ENCODE results near the gene ARPC5L.
"Not testable (repeated sequence)": the region's sequence is repeated elsewhere in the genome, so short reads cannot be mapped to it uniquely, and the experiment has no call there.

The ARPC5L gene

GRCh38 chr9:124906966-124907365 lies 45.0 kb downstream of the ARPC5L start:
- TF ChIP-seq POU2F2 (IDR thresholded peaks at IDR 0.05; ENCODE audit: low read depth, low read length) (no peak), TAF1 (IDR thresholded peaks at IDR 0.05; ENCODE audit: low read depth, low read length) (no peak), POLR2A (IDR thresholded peaks at IDR 0.05; ENCODE audit: low read depth, low read length) (no peak), SPI1 (IDR thresholded peaks at IDR 0.05; ENCODE audit: low read depth, low read length) (no peak), PAX5 (IDR thresholded peaks at IDR 0.05; ENCODE audit: insufficient read depth, low read length, severe bottlenecking) (no peak), POLR2AphosphoS5 (IDR thresholded peaks at IDR 0.05; ENCODE audit: low read depth, low read length) (no peak)
- FAIRE-seq (no peak), DNase-seq (ENCODE audit: insufficient read length, low spot score) (no peak)

DNA sequence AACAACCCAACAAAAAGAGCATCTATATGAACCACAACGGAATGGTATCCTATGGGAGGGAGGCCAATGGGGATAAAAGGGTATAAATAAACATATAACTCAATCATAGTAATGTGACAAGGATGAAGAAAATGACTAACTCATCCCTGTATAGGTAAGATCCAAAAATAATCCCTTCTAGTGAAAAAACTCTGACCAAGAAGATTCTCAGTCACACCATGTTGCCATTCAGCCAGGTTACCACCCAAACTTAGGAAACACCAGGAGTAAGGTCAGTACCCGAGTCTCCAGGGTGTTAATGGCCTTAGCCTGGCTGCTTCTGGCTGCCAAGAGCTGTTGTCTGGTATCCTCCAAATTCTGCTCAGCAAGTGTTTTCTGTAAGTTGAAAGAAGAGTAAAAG lies 46.2 kb downstream of the ARPC5L start:
- TF ChIP-seq SPI1 (IDR thresholded peaks at IDR 0.05; ENCODE audit: low read depth, low read length) (no peak), TAF1 (IDR thresholded peaks at IDR 0.05; ENCODE audit: low read depth, low read length) (no peak)
- DNase-seq (ENCODE audit: insufficient read length, low spot score) (no peak), FAIRE-seq (no peak)

GRCh38 chr9:124911766-124912165 lies 49.8 kb downstream of the ARPC5L start:
- DNase-seq (ENCODE audit: insufficient read length, low spot score): no peak
- no peak for FAIRE-seq
- TF ChIP-seq SPI1 (IDR thresholded peaks at IDR 0.05; ENCODE audit: low read depth, low read length) (no peak), POLR2A (IDR thresholded peaks at IDR 0.05; ENCODE audit: low read depth, low read length) (no peak), POLR2AphosphoS5 (IDR thresholded peaks at IDR 0.05; ENCODE audit: low read depth, low read length) (no peak), PAX5 (IDR thresholded peaks at IDR 0.05; ENCODE audit: insufficient read depth, low read length, severe bottlenecking) (no peak), POU2F2 (IDR thresholded peaks at IDR 0.05; ENCODE audit: low read depth, low read length) (no peak), TAF1 (IDR thresholded peaks at IDR 0.05; ENCODE audit: low read depth, low read length) (no peak)

GRCh38 chr9:124913378-124913777 lies 51.4 kb downstream of the ARPC5L start:
- DNase-seq (ENCODE audit: insufficient read length, low spot score) (no peak), FAIRE-seq (no peak)
- TF ChIP-seq PAX5 (IDR thresholded peaks at IDR 0.05; ENCODE audit: insufficient read depth, low read length, severe bottlenecking): no peak
- TF ChIP-seq POLR2A (IDR thresholded peaks at IDR 0.05; ENCODE audit: low read depth, low read length): no peak
- no peak for TF ChIP-seq POLR2AphosphoS5 (IDR thresholded peaks at IDR 0.05; ENCODE audit: low read depth, low read length)
- no peak for TF ChIP-seq TAF1 (IDR thresholded peaks at IDR 0.05; ENCODE audit: low read depth, low read length)
- TF ChIP-seq SPI1 (IDR thresholded peaks at IDR 0.05; ENCODE audit: low read depth, low read length): no peak
- TF ChIP-seq POU2F2 (IDR thresholded peaks at IDR 0.05; ENCODE audit: low read depth, low read length): no peak

- TF ChIP-seq POLR2AphosphoS5 (IDR thresholded peaks at IDR 0.05; ENCODE audit: low read depth, low read length) (no peak), POLR2A (IDR thresholded peaks at IDR 0.05; ENCODE audit: low read depth, low read length) (no peak), PAX5 (IDR thresholded peaks at IDR 0.05; ENCODE audit: insufficient read depth, low read length, severe bottlenecking) (no peak), TAF1 (IDR thresholded peaks at IDR 0.05; ENCODE audit: low read depth, low read length) (no peak)
- FAIRE-seq: peak; percentile 41
- no peak for DNase-seq (ENCODE audit: insufficient read length, low spot score)
Observed at GRCh38 chr9:124914753-124915405, 52.9 kb downstream of the ARPC5L start.

- FAIRE-seq; DNase-seq (ENCODE audit: insufficient read length, low spot score): not testable (repeated sequence)
Observed at GRCh38 chr9:124920394-124920793, 58.5 kb downstream of the ARPC5L start.

Measured in GM12891 (cell line).